NCI-H82 treated with DMSO at 0.1 percent for 48 hours (cell line): Measurements from ENCODE around the gene ZNF438.

Source experiments
- DNase-seq: peaks from one replicate; lab custom pipeline; 2025; ENCODE audit not compliant: unreplicated experiment; lab: John Stamatoyannopoulos, UW

The ZNF438 gene

GRCh38 chr10:30853066-30853465 is 178.6 kb downstream of the ZNF438 start:
- no peak for DNase-seq

GRCh38 chr10:30850776-30851175 is 180.9 kb downstream of the ZNF438 start:
- no peak for DNase-seq

- DNase-seq: no peak
Observed at GRCh38 chr10:30849231-30850035, 182.2 kb downstream of the ZNF438 start.

GRCh38 chr10:30848396-30849032 is 183.2 kb downstream of the ZNF438 start:
- DNase-seq: no peak

GRCh38 chr10:30847642-30848041 is 184.0 kb downstream of the ZNF438 start:
- DNase-seq: no peak

- DNase-seq: no peak
Observed at GRCh38 chr10:30847199-30847598, 184.5 kb downstream of the ZNF438 start.

GRCh38 chr10:30846710-30847109 is 185.0 kb downstream of the ZNF438 start:
- DNase-seq: no peak

- no peak for DNase-seq
Observed at GRCh38 chr10:30842894-30843293, 188.8 kb downstream of the ZNF438 start.

GRCh38 chr10:30842185-30842584 is 189.5 kb downstream of the ZNF438 start:
- DNase-seq: no peak

GRCh38 chr10:30840395-30841050 is 191.1 kb downstream of the ZNF438 start:
- DNase-seq: no peak

- no peak for DNase-seq
Observed at GRCh38 chr10:30839652-30840051, 192.0 kb downstream of the ZNF438 start.

GRCh38 chr10:30836406-30836805 is 195.3 kb downstream of the ZNF438 start:
- no peak for DNase-seq

- no peak for DNase-seq
Observed at GRCh38 chr10:30835146-30835545, 196.5 kb downstream of the ZNF438 start.

- DNase-seq: no peak
Observed at GRCh38 chr10:30834651-30835050, 197.0 kb downstream of the ZNF438 start.

GRCh38 chr10:30834153-30834552 is 197.5 kb downstream of the ZNF438 start:
- no peak for DNase-seq

- no peak for DNase-seq
Observed at GRCh38 chr10:30833628-30833970, 198.1 kb downstream of the ZNF438 start.

GRCh38 chr10:30832749-30833627 is 198.7 kb downstream of the ZNF438 start:
- DNase-seq: no peak

- no peak for DNase-seq
Observed at GRCh38 chr10:30832001-30832748, 199.5 kb downstream of the ZNF438 start.

GRCh38 chr10:30831426-30831825 is 200.2 kb downstream of the ZNF438 start:
- no peak for DNase-seq
